Stimulated activated CD8-positive, alpha-beta memory T cell treated with anti-CD3 and anti-CD28 coated beads, Interleukin-7, amount 100 ng/mL, for 4 hours (primary cell): ENCODE measurements around the gene BBS7.

Experiments used
- DNase-seq, 2 donors: peaks; one replicate each; pipeline ENCODE4 v3.0.0-alpha.2; 2020; ENCODE audit warnings: low read depth in 2 of 2

The BBS7 gene

DNA sequence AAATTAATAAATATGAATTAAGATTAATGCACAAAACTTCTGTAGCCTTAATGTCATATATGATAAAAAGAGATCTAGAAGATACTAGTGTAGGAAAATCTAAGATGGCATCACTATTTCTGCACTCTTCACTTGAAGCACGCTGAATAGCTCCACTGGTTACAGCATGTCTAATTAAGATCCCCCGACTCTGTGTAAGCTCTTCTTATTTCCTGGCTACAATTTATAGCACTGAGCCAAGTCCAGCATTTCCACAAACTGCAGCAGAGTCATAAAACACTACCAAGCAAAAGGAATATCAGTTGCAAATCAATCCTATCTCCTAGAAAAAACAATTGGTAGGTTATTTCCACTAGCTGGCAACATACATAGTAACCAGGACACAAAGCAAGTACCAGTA lies 45.3 kb downstream of the BBS7 start:
- DNase-seq: no peak

DNA sequence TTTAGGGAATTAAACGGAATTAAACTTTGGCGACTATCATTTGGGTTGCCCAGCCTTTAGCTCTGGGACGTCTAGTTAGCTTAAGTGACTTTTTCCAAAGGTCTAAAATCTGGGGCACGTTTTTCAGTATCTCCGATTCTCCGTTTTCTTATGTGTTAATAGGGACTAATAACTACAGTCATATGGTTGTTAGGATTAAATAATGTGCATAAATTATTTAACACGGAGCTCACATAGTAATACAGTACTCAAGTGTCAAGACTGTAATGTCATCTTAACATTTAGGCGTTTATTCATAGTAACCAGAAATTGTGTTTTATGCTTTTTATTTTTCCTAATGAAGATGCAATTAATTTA lies 46.1 kb downstream of the BBS7 start:
- no peak for DNase-seq

DNA sequence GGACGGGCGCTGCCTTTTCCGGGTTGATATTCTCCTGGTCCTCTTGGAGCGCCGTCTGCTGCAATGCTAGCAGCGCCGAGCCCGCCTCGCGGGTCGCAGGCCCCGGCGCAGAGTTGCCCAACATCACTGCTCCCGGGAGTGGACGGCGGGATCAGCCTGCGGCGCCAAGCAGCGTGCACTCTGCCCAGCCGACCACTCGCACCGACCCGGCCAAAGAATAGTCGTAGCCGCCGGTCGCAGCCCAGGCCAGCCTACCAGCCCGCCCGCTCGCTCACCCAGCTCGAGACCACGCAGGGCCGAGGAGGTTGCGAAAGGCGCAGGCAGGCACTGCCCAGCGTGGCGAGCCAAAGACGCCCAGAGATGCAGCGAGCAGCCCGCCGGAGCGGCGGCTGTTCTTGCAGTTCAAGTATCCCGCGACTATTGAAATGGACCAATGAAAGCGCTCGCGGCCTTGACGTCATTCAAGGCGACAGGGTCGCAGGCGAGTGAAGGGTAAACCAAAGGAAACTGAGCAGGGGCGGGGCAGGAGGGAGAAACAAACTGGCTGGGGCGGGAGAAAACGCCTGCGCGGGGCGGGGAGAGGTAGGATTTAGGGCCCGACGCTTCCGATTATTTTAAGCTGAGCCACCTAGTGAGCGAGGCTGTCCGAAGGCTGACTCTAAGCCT lies 46.6 kb downstream of the BBS7 start, which contains the start of gene CCNA2:
Gene CCNA2 (minus strand): TSS at position 379 of the 666 bp plus-strand sequence. CDS start 255 bp downstream, at position 124.
- peak; percentile 90 to 93 for DNase-seq

DNA sequence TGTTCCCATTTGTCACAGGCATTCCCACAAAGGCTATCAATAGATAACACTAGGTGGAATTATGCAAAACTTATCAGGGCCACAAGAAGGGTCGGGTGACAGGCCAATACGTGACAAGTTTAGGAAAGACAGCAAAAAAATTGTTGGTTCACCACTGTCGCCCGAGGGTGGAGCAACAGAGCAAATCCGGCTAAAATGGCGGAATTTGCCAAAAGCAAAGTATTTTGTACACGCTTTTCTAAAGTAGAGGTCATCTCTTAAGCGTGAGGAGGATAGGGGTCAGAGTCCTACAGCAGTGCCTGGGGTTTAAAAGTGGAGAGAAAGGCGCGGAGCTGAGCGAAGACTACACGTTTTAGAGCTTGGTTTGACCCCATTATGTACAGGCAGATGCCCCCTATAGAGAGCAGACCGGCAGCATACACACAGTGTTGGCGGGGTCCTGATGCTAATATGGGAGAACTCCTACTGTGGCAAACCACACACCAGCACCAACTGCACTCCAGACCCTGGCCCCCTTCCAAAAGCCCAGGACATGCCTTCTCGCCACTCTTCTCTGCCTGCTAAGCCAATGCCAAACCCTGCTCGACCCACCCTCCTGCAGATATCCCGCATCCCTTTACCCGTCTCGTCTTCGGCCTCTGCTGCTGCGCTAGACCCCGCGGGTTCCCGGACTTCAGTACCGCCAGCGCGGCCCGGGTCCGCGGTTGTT lies 47.3 kb downstream of the BBS7 start:
- no peak for DNase-seq

DNA sequence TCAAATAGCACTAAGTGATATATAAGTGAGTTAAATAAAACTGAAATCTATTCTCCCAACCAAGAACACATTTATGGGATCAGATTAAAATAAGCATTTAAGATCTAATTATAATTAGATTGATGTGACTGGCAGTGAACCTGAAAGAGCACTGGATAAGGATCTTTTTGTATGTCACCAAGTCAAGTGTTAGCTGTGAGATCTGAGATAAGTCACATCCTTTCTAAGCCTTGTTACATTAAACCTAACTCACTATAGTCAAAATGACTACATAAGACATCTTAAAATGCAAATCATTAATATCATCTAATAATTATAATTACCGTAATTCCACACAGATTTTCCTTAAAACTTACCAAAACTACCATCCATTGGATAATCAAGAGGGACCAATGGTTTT lies 48.2 kb downstream of the BBS7 start:
- DNase-seq: no peak

DNA sequence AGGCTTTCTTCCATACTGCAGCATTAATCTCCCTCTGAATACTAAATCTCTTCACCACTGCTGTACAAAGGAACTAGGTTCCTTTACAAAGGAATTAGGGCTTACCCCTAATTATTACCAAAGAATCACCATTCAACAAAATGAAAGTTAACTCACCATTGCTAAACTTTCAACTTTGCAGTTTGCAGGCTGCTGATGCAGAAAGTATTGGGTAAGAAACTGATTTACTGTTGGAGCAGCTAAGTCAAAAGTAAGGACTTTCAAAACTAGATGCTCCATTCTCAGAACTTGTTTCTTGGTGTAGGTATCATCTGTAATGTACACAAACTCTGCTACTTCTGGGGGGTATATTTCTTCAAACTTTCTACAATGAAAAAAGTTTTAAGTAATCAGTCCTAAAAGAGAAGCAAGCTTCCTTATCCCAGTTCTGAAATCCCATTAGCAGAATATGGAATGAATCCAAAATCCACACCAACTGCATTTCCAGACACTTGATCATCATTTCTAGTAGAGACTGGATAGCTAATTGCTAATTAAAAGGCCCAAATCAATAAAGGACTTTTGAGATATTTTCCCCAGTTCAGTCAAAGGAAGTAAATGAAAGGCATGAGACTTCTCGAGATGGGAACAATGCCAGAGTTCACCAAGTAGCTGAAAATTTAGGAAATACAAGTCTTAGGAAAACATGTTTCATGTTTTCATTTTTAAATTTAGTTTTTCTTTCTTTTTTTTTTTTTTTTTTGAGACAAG lies 50.9 kb downstream of the BBS7 start:
- no peak for DNase-seq

DNA sequence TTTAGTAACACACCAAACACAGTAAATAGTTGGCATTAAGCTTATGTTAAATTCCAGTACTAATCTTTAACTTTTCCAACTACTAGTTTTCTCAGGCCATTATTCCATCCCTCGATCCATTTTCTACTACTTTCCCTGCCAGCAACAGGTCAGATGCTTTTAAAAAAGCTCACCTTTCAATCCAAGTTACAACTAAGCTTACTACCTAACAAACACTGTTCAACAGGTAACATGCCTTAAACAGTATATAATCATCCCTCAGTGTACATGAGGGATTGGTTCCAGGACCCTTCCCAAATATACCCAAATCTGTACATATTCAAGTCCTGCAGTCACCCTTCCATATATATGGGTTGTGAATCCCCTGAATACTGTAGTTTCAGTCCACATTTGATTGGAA lies 52.1 kb downstream of the BBS7 start:
- no peak for DNase-seq

DNA sequence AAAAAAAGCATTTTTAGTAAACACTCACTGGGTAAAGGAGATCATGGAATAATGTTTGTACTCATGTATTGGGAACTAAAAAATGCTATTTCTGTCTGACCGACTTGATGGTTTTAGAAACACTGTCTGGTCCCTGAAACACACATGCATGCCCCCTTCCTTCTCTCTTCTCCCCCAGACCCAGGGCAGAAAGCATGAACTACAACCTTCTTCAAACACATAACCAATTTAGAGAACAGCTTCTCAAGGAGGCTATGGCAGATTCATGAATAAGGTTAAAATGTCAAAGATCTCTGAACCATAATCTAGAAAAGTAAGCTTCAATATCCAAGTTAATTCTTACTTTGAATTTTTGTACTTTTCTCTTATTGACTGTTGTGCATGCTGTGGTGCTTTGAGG lies 52.6 kb downstream of the BBS7 start:
- no peak for DNase-seq

DNA sequence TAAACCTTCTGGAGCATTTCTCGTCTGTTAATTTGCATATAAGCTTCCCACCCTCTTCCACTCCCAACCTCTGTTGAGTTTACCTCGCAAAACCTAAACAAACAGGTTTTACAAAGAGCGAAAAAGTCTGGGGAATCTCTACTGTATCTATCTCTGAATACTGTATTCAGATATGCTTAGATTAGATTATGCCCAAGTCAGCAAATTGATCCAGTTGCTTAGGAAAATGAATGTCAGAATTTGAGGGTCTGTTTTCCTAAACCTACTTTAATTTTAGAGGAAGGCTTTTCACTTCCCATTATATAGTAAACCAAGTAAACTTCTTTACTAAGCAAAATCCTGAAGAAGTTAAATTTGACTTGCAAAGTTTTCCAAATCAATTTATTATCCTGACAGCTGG lies 53.3 kb downstream of the BBS7 start:
- DNase-seq: no peak

DNA sequence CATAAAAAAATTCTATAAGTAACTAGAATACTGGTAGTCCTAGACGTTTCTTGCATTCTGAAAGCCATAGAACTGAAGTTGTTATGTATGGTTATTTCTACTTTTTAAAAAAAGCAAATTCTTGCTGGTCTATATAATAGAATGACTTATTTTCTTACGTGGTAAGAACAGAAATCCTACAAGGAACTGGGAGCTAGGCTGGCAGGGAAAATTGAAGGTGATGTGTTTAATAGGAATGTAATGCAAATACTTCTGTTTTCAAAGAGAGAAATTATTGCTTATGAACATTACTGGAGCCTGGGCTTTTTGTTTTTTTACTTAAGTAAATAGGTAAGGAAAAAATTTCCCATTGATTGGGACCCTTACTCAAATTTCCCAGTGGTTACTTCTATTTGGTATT lies 55.5 kb downstream of the BBS7 start:
- DNase-seq: no peak

DNA sequence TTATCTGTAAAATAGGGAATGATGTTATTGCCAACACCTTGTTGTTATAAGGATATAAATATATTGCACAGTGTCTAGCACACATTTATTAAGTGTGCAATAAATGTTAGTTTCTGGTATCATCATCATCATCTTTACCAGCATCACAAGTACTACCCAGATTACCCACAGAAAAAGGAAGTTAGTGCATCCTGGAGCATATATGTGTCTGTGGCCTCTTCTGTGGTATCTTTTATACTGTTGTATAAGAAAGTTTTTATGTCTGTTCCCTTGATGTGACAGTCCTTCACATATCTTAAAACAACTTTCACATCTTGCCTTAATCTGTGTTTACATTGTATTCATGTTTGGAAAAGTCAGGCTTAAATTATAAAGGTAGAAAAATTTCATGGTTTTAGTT lies 59.2 kb downstream of the BBS7 start:
- no peak for DNase-seq

DNA sequence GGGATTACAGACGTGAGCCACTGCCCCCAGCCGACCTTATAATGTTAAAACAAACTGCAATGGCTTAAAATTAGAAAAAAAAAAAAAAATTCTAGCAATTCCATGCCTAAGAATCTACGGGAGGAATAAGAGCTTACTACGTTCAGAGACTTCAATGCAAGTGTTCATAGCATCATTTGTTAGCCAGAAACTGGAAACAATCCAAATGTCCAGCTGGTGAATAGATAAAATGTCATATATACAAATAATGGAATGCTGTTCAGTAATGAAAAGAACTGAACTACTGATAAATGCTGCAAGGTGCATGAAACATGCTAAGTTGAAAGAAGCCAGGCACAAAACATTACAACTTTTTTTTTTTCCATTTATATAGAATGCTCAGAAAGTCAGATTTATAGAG lies 63.9 kb downstream of the BBS7 start:
- no peak for DNase-seq

DNA sequence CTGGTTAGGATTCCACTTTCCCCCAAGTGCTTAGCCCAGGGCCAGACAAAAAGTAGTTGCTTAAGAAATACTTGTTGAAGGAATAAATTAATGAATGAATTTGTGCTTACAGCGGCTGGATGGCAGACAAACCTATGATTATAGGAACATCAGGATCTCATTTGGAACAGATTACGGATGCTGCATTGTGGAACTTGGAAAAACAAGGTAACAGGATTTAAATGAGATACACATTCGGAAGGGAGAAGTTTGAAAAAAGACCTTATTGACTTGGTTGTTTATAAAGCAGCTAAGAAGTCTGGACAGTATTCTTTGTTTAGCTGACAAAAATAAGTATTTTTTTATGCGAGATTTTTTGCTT lies 68.6 kb downstream of the BBS7 start:
- DNase-seq: no peak

DNA sequence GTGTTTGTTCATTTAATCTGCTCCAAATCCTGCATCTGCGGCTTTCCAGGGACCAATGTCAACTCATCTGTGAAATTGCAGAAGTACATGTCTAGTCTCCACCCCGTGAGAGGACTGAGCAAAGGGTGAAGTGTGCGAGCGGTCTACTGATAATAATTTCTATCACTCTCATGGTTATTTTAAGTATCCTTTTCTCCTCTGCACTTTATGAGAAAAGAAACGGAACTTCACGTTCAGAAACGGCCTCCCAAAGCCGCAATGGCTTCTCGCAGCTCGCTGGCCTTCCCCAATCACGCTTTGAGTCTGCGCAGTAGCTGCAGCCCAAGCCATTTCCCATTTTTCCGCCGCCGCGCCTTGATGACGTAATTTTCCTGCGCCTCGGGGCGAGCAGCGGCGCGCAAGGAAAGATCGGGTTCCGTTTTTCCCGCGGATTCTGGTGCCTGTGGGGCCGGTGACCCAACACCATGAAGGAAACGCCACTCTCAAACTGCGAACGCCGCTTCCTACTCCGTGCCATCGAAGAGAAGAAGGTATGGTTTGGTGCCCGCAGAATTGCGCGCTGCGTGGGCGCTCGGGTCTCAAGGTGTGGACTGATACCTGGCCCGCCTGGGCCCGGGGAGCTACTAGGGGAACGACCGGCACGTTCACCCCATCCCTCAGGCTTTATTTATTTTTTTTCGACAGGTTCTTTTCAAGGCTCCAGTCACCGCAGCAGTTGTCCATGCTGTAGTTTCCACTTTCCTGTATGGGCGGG lies 69.1 kb downstream of the BBS7 start, which contains the start of gene EXOSC9:
Gene EXOSC9 (plus strand): TSS at position 363 of the 754 bp plus-strand sequence. CDS start 102 bp downstream, at position 465.
- DNase-seq: peak; percentile 85 to 88

DNA sequence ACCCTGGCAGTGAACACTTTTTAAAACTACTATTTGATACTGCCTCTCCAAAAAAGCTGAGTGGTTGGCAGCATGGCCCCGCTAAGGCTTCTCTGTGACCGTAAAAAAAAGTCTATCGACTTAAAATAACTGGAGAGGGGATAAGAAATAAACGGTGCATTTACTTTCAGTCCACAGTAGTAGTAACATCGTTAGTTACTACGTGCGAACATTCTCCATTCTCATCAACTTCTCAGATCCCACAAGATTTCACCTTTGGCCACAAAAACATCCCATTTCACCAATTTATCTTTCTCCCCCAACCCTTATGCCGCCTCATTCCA lies 69.7 kb downstream of the BBS7 start:
- DNase-seq: no peak

DNA sequence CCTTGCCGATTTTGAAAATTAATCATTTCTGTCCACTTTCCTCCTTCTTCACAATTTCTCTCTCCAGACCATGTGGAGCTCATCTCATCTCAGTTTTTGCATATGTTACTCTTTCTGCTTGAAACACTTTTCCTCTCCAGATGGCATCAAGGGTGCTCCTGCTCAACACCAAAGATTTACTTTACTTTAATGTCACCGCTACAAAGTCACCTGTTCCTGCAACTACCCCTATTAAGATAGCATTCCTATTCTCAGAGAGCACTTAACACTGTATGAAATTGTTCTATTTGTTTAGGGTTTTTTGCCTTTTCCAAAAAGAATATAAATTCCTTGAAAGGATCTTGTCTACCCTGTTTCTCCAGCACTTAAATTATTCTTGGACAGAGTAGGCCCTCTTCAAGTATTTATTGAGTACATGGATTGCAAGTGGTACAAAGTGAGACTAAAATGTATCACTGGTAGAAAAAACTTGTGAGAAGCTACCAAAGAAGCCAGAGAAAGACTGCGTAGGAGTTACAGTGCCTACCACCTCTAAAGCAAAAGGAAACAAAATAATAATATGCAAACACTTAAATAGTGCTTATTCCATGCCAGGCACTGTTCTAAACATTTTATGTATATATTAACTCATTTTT lies 70.3 kb downstream of the BBS7 start:
- DNase-seq: no peak

DNA sequence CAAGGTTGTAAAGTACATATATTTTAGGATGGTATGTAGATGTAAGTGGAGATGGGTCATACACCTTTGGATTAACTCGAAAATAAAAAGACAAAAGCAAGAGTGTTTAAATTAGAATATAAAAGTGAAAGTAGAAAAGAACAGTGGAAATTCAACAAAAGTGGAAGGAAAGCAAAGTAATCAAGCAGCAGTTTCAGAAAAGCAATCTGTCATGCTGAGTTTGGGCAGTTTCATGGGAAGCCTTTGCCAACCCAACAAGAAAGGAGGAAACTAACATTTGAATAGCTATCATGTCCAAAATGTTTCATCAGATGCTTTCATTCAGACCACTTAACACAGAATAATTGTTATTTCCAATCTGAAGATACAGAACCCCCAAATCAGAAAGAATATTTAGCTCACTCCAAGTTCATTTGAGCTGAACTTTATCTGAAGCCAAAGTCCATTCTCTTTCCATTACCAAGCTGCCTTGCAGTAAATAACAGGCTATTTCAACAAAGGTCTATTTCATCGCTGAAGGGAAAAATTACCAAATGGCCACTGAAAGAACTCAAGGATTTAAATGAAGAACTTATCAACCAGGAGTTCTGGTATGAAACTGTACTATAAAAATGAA lies 71.0 kb downstream of the BBS7 start:
- no peak for DNase-seq

DNA sequence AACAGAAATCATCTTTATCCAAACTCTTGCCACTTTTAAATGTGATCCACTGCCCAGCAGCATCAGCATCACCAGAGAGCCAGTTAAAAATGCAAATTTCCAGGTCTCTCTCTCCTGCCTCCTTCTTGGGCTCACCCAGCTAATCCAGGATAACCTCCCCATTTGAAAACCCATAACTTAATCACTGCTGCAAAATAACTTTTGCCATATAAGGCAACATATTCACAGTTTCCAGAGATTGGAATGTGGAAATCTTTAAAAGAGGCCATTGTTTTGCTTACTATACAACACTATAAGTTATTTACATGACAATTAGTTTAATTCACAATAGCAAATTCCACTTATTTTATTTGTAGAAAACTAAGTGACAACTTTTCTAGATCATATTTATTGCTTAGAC lies 74.0 kb downstream of the BBS7 start:
- DNase-seq: no peak

DNA sequence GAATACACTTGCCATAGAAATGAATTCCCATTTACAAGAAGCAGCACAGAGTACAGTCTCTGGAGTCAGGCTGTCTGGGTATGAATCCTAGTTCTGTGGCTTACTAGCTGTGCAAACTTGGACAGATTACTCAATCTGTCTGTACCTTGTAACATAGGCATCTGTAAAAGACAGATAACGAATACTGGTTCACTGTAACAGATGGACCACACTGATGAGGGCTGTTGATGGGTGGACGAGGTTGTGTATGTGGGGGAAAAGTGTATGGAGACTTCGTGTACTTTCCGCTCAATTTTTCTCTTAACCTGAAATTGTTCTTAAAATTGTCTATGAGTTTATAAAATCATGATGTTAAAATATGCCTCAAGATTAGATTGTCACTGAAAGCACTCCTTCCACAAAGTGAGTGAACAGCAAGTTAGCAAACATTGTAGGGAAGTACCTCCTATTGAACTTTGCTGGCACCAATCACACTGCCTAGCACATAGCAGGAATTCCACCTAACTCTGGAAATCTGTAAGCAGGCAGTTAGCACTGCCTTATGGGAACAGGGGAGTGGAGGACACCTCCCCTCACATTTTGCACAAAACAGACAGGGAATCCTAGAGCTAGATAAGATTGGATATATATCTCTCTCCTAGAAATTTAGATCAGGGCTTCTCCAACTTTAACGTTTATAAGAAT lies 75.6 kb downstream of the BBS7 start:
- DNase-seq: no peak

DNA sequence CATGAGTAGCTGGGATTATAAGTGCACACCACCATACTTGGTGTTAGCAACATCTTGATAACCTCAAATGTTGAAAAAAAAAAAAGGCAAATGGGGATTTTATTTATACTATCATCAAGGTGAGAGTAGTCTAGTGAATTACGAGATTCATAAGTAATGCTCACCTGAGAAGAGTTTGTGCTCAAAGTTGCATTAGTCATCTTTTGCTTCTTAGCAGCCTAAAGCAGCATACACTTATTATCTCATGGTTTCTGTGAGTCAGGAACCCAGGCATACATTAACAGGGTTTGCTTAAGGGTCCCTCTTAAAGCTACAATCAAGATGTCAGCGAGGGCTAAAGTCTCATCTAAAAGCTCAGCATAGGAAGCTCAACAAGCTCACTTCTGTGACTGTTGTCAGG lies 77.3 kb downstream of the BBS7 start:
- no peak for DNase-seq

DNA sequence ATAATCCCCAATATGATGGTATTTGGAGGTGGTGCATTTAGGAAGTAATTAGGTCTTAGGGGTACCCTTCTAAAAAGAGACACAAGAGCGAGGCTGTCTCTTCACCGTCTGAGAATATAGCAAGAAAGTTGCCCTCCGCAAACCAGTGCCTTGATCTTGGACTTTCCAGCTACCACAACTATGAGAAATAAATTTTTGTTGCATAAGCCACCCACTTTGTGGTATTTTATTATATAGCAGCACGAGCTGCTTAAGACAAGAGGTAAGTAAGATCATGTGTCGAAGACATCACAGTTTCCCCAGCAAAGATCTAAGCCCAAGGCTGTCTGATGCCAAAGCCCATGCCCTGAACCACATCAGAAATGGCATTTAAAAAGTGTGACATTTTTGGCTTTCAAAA lies 78.8 kb downstream of the BBS7 start:
- DNase-seq: no peak
